Vagina (tissue), 2 donors: ENCODE data around the gene CTBP1. TPM values are rescaled to one million over a fixed set of nuclear protein-coding genes. Genes with fewer than 3 reads are reported as not detected.

Experiments
- DNase-seq, 2 donors: peaks; one replicate each; pipeline ENCODE4 v3.0.0-alpha.2; 2017; ENCODE audit errors: extremely low spot score in 2 of 2
- H3K27ac ChIP-seq: fragments of 200-600 bp; sonication (generic); one replicate; pipeline ENCODE4 v1.5.1; 2019
- H3K27me3 ChIP-seq: fragments of 200-600 bp; sonication (generic); one replicate; pipeline ENCODE4 v1.5.1; 2019
- H3K36me3 ChIP-seq, 2 donors: fragments of 200-600 bp; sonication (generic); one replicate each; pipeline ENCODE4 v1.5.1; 2017 to 2019
- H3K4me1 ChIP-seq: fragments of 200-600 bp; sonication (generic); one replicate; pipeline ENCODE4 v1.5.1; 2019
- H3K4me3 ChIP-seq, 2 donors: fragments of 200-600 bp; sonication (generic); 1 replicate in 1 of 2; 2 replicates in 1 of 2; pipeline ENCODE4 v1.5.1; 2016 to 2019
- H3K9me3 ChIP-seq: fragments of 200-600 bp; sonication (generic); one replicate; pipeline ENCODE4 v1.5.1; 2019
- CTCF ChIP-seq, 3 experiments: fragments of 450-650 bp in 2 of 3; fragments of 200-600 bp in 1 of 3; sonication (generic) in 1 of 3; IDR thresholded peaks; one replicate each; pipeline ENCODE4 v1.5.1; 2017 to 2019; ENCODE audit warnings: antibody characterized with exemption in 3 of 3, mild to moderate bottlenecking in 2 of 3, moderate library complexity in 2 of 3
- POLR2A ChIP-seq, 2 donors: fragments of 450-650 bp; IDR thresholded peaks; one replicate each; pipeline ENCODE4 v1.6.1; 2017; ENCODE audit warnings: antibody characterized with exemption in 2 of 2, mild to moderate bottlenecking in 2 of 2, moderate library complexity in 2 of 2
- POLR2AphosphoS5 ChIP-seq, 2 donors: sonication (generic); formaldehyde crosslinking; IDR thresholded peaks; one replicate each; pipeline ENCODE4 v1.9.0; 2017; ENCODE audit warnings: antibody characterized with exemption in 2 of 2, mild to moderate bottlenecking in 2 of 2, low read depth in 1 of 2; ENCODE audit not compliant: insufficient read depth in 1 of 2
- intact Hi-C: fragments of 100-400 bp; cut with DNase I; formaldehyde crosslinking; loops from one replicate; pipeline ENCODE4 v1.15.1; 2023
- total RNA-seq: library from RNA; depleted of rRNA; stranded (reverse); fragments of >200 nt; gene quantifications from one replicate; pipeline ENCODE4 v1.2.3, GENCODE V29; 2016

CTBP1 gene
- total RNA-seq, 1 donor from 2014 or later = 93.1 TPM

GRCh38 chr4:1221155-1221870 is 27.6 kb downstream of the CTBP1 start:
- no peaks in the 10 kb centered on the region for H3K27me3 ChIP-seq
- TF ChIP-seq POLR2AphosphoS5 (IDR thresholded peaks at IDR 0.05; ENCODE audit: insufficient read depth in 1 of 2, low read depth in 1 of 2) = no peak
- no peak for TF ChIP-seq POLR2A (IDR thresholded peaks at IDR 0.05)
- TF ChIP-seq CTCF (IDR thresholded peaks at IDR 0.05) = no peak
- peaks cover 41% of the 10 kb centered on the region for H3K4me1 ChIP-seq
- H3K4me3 ChIP-seq = no peak overlapping the region
- DNase-seq = no peak
- intact Hi-C loops = no loop called here
- no peaks in the 10 kb centered on the region for H3K9me3 ChIP-seq
- H3K36me3 ChIP-seq = peaks cover 0 to 45% of the 10 kb centered on the region in 2 donors
- H3K27ac ChIP-seq = no peak overlapping the region

- H3K27me3 ChIP-seq = no peaks in the 10 kb centered on the region
- H3K9me3 ChIP-seq = no peaks in the 10 kb centered on the region
- no peak for TF ChIP-seq POLR2A (IDR thresholded peaks at IDR 0.05)
- TF ChIP-seq CTCF (IDR thresholded peaks at IDR 0.05) = no peak
- TF ChIP-seq POLR2AphosphoS5 (IDR thresholded peaks at IDR 0.05; ENCODE audit: insufficient read depth in 1 of 2, low read depth in 1 of 2) = no peak
- H3K27ac ChIP-seq = no peak overlapping the region
- peaks cover 41% of the 10 kb centered on the region for H3K4me1 ChIP-seq
- no peak for DNase-seq
- H3K36me3 ChIP-seq = peaks cover 0 to 41% of the 10 kb centered on the region in 2 donors
- no peak overlapping the region for H3K4me3 ChIP-seq
- intact Hi-C loops = no loop called here
Observed at GRCh38 chr4:1220566-1220965, 28.4 kb downstream of the CTBP1 start.

- intact Hi-C loops = no loop called here
- Histone ChIP-seq H3K27me3 (no peaks in the 10 kb centered on the region), H3K4me1 (peaks cover 47% of the 10 kb centered on the region), H3K4me3 (no peak overlapping the region), H3K36me3 (peaks cover 0 to 33% of the 10 kb centered on the region in 2 donors), H3K9me3 (no peaks in the 10 kb centered on the region), H3K27ac (no peak overlapping the region)
- no peak for TF ChIP-seq POLR2AphosphoS5 (IDR thresholded peaks at IDR 0.05; ENCODE audit: insufficient read depth in 1 of 2, low read depth in 1 of 2)
- no peak for TF ChIP-seq POLR2A (IDR thresholded peaks at IDR 0.05)
- no peak for DNase-seq
Observed at GRCh38 chr4:1219566-1219950, 29.4 kb downstream of the CTBP1 start.

GRCh38 chr4:1218634-1219565 is 30.0 kb downstream of the CTBP1 start:
- H3K27me3 ChIP-seq = no peaks in the 10 kb centered on the region
- H3K4me1 ChIP-seq = peaks cover 52% of the 10 kb centered on the region
- H3K4me3 ChIP-seq = no peak overlapping the region
- peaks cover 0 to 33% of the 10 kb centered on the region in 2 donors for H3K36me3 ChIP-seq
- no peak overlapping the region for H3K27ac ChIP-seq
- intact Hi-C loops = no loop called here
- H3K9me3 ChIP-seq = no peaks in the 10 kb centered on the region
- no peak for DNase-seq
- TF ChIP-seq CTCF (IDR thresholded peaks at IDR 0.05) (no peak), POLR2AphosphoS5 (IDR thresholded peaks at IDR 0.05; ENCODE audit: insufficient read depth in 1 of 2, low read depth in 1 of 2) (no peak), POLR2A (IDR thresholded peaks at IDR 0.05) (no peak)

GRCh38 chr4:1217366-1217765 is 31.6 kb downstream of the CTBP1 start:
- H3K4me3 ChIP-seq = no peak overlapping the region
- H3K4me1 ChIP-seq = peaks cover 52% of the 10 kb centered on the region
- intact Hi-C loops = no loop called here
- H3K27me3 ChIP-seq = no peaks in the 10 kb centered on the region
- no peak for DNase-seq
- peak overlapping the region; percentile 3 for H3K27ac ChIP-seq
- no peaks in the 10 kb centered on the region for H3K9me3 ChIP-seq
- H3K36me3 ChIP-seq = peaks cover 0 to 38% of the 10 kb centered on the region in 2 donors
- TF ChIP-seq POLR2AphosphoS5 (IDR thresholded peaks at IDR 0.05; ENCODE audit: insufficient read depth in 1 of 2, low read depth in 1 of 2) (no peak), CTCF (IDR thresholded peaks at IDR 0.05) (no peak), POLR2A (IDR thresholded peaks at IDR 0.05) (no peak)
